Keratinocyte (primary cell): ENCODE data around the gene STIM1.

Experiments used
- CTCF ChIP-seq, 3 experiments: IDR thresholded peaks in 1 of 3; conservative IDR thresholded peaks in 1 of 3; optimal IDR thresholded peaks in 1 of 3; 2 replicates in 2 of 3; 3 replicates in 1 of 3; pipeline versions ENCODE3 to v1.5.1; 2011; ENCODE audit warnings: low read length in 3 of 3, mild to moderate bottlenecking in 3 of 3, moderate library complexity in 2 of 3, control low read depth in 1 of 3, inconsistent platforms in 1 of 3; ENCODE audit not compliant: insufficient read depth in 2 of 3; ENCODE audit errors: extremely low read depth in 1 of 3
- EZH2 ChIP-seq: IDR thresholded peaks from one replicate; pipeline ENCODE4 v1.6.1; 2012; ENCODE audit warnings: inconsistent platforms, mild to moderate bottlenecking, low read length, moderate library complexity

DNA sequence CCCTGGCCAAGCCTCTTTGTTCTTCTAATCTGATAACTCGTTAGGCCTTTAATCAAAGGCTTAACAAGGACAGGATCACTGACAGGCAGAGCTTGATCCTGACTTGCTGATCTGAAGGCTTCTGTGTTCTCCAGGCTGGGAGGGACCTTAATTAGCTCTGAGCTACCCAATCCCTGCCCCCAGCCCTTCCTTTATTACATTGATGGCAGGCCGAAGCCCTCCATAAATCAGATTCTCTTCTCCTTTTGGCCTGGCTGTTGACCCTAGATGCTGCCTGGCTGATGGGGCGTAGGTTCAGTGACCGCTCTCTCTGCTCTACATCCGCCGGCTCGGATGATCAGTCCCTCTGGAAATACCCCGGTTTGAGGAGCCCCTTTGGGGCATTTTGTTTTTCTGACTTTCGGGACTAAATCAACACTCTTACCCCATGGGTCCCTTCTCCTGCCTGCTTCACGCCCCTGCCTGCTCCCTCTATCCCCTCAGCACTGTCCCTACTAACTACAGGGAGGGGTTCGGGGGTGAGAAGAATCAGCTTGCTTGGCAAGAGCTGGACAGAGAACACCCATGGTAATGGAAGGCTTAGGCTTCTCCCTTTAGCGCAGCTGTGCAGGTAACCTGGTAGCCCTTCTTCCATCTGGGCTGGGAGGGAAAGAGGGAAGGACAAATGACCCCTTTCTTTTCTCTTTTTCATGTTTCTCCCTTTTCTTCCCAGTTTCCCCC lies 229.1 kb downstream of the STIM1 start:
- TF ChIP-seq CTCF (optimal IDR thresholded peaks at IDR 0.05 in 1 of 3, IDR thresholded peaks at IDR 0.05 in 1 of 3, conservative IDR thresholded peaks at IDR 0.05 in 1 of 3; ENCODE audit: extremely low read depth in 1 of 3, insufficient read depth in 2 of 3, low read length in 3 of 3), result no peak
- TF ChIP-seq EZH2, result no peak
